GM12891 (cell line): ENCODE data around the gene ZNF644.

Experiments
- POLR2A ChIP-seq: IDR thresholded peaks from 2 replicates; pipeline ENCODE4 v1.6.1; 2011; ENCODE audit warnings: low read depth, low read length, control low read depth
- TAF1 ChIP-seq: IDR thresholded peaks from 2 replicates; pipeline ENCODE4 v1.6.1; 2011; ENCODE audit warnings: low read depth, low read length, control low read depth

DNA sequence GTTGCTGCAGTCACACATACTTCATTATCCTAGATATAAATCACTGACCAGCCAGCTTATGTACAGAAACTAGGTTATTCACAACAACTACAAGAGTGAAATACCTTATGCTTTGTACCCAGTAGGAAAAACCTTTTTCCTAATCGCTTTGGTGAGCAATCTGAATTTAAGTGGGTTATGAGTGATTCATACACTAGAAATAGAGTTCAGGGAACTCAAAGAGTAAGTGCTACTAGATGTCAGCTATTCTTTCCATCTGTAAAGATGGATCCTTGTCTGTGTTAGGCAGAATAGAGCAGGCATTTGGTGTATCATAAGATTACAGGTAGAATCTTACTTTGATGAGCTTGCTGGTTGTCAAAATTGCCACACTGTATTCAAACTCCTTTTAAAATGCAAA lies 101.9 kb downstream of the ZNF644 start:
- TF ChIP-seq POLR2A = no peak
- TF ChIP-seq TAF1 = no peak
